Cerebellar nuclear complex (tissue), 1 donor: ENCODE data around the gene RBM43.

ENCODE experiments used
- DNase-seq, 2 experiments: peaks; one replicate each; lab custom pipeline; 2025; lab: John Stamatoyannopoulos, UW

Gene RBM43

DNA sequence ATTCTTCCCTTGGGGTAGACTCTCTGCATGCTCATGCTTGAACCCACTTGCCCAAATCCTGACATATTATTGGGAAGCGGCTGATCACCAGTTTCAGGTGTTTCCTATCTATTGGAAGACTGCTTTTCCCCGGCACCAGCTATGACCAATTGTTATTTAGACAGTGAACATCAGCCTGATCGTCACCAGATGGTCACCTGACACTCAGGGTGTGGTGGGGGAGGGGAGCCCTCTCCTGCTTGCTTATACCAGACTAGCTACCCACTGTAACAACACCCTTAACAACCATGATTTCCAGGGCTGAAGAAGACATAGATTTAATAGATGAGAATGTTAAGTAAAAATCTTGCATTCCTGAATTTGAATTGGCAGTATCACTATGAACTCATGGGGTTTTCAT, 44.3 kb downstream of the RBM43 start:
- DNase-seq, result no peak

DNA sequence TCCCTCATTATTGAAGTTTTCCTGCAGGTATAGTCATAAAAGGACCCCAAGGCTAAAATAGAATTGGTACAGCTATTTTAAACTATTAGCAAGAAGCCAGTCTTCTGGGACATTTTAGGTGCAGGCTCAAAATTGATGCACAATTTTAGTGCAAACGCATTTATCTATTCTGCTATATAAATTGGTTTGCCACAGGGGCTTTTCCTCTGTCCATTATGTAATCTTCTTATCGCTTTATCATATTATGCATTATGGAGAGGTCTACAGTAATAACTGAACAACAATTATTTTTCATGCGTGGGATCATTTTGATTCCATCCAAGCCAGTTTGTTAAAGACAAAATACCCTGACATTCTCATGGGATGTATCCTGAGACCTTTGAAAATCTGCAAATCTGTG, 54.6 kb downstream of the RBM43 start:
- DNase-seq, result no peak

DNA sequence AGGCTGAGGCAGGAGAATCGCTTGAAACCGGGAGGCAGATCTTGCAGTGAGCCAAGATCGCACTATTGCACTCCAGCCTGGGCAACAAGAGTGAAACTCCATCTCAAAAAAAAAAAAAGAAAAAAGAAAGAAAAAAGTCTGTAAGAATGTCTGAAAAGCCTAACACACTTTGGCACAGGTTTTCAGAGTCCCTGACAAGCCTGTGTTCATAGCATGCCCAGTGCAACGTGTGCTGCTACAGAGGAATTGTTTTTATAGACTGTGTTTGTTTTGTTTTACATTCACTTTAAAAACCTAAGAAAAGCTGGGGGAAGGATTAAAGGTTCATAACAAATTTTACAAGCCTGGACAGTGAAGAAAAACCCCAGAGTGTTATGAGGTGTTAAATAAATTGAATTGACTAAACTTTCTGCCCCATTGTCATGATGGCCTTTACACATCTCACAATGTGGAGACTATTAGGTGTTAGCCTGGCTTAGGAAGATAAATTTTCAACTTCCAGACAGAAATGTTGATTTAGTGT, 55.2 kb downstream of the RBM43 start:
- DNase-seq, result no peak

DNA sequence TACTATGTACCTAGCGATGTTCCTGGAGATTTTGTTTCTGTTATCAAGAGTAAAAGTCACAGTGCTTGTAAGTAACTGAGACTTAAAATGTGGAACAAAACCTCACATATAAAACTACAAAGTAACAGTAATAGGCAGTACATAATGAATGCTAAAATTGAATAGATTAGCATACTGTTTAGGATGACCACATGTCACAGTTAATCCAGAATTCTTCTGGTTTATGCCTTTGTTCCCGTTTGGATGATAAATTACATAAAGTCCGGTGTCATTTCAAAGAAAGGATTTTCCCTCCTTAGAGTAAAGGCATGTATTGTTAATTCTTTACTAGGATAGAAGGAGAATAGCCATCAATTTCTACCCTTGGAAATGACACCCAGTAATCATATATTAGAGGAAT, 56.1 kb downstream of the RBM43 start:
- no peak for DNase-seq

DNA sequence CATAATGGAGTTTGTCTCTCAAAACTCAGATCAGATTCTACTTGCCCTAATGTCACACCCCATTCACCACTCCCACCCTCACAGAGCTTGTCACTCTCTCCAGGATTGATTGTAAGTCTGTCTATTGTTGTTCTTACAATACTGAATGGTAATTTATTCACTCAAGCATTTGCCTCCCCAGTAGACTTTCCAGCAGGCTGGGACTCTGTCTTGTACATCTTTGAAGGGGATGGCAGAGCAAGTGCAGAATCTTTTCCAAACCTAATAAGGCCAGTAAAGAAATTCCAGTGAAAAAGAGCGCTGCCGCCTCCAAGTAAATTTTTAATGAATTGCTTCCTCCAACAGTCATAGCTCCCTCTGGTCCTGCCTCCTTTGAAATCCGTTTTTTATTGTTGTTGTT, 56.9 kb downstream of the RBM43 start:
- no peak for DNase-seq

DNA sequence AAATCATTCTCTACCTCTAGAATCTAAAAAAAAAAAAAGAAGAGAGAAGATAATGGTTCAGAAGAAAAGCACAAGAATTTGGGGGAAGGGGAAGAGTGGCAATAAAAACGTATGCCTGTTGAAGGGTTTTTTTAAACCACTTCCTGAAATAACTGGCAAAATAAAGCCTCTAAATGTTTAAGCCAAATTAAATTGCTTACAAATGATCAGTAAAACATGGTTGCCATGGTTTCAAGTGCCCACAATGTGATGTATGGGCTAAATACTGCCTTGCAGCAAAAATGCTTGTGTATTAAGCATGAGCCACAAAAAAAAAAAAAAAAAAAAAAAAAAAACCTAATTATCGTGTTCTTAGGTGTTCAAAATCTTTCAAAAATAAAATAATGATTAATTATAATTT, 60.8 kb downstream of the RBM43 start:
- DNase-seq, result no peak

DNA sequence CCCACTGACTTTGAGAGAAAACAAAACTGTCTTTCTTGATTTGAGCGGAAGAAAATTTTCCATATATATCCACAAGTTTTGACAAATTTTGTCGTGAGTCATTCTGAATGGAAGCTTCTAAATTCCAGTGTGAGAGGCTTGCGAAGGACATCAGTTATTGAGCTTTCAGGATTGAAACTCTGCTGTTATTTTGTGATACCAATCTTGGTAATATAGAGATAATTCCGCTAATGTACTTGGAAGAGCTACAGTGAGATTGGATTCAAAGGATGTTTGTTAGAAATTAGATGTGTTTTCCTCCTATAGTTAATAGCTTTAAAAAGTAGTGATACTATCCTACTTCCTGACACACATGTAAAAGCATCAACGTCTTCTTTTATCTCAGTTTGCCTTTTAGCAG, 61.4 kb downstream of the RBM43 start:
- DNase-seq, result no peak

DNA sequence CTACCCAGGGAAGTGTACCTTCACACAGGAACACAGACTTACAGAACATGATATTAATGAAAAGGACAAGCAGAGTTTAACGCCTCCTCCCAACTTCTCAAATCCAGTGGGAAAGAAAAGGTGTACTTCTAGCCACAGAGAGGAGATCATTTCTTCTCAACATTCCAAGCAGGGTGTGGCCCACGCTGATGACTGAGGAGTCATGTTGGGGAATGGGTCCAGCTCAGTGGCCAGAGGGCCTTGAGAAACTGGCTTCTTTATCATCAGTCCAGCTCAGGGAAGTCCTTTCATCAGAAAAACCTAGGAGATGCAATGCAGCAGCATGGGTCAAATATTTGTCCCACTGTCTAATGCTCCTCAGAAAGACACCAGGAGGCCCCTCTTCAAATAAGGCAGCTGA, 63.0 kb downstream of the RBM43 start:
- DNase-seq, result no peak
